ENCODE measurements around the gene DNAI2.

Gene DNAI2

DNA sequence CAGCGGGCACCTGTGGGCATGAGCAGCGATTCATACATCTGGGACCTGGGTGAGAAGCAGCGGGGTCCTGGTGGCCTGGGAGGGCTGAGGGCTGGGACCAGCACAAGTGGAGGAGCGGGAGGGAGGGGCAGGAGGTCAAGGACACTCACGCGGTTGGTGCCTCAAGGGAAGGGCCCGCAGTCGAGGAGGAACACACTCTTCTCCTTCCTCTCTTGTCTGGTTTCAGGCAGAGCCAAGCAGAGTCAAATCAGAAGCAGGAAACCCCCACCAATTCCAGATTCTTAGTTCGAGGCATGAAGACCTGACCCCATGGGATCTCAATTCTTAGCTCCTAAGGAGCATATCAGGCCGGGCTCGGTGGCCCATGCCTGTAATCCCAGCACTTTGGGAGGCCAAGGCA, 15.7 kb downstream of the DNAI2 start:
- TF ChIP-seq CREB1 (IDR thresholded peaks at IDR 0.05; ENCODE audit: low read depth) (no peak), USF1 (IDR thresholded peaks at IDR 0.05) (no peak), RAD21 (IDR thresholded peaks at IDR 0.05; ENCODE audit: low read depth) (no peak), TAF1 (IDR thresholded peaks at IDR 0.05; ENCODE audit: low read depth) (no peak), TCF12 (IDR thresholded peaks at IDR 0.05; ENCODE audit: low read depth) (no peak), EP300 (IDR thresholded peaks at IDR 0.05; ENCODE audit: borderline replicate concordance) (no peak)
- TF ChIP-seq, protein P1, sequence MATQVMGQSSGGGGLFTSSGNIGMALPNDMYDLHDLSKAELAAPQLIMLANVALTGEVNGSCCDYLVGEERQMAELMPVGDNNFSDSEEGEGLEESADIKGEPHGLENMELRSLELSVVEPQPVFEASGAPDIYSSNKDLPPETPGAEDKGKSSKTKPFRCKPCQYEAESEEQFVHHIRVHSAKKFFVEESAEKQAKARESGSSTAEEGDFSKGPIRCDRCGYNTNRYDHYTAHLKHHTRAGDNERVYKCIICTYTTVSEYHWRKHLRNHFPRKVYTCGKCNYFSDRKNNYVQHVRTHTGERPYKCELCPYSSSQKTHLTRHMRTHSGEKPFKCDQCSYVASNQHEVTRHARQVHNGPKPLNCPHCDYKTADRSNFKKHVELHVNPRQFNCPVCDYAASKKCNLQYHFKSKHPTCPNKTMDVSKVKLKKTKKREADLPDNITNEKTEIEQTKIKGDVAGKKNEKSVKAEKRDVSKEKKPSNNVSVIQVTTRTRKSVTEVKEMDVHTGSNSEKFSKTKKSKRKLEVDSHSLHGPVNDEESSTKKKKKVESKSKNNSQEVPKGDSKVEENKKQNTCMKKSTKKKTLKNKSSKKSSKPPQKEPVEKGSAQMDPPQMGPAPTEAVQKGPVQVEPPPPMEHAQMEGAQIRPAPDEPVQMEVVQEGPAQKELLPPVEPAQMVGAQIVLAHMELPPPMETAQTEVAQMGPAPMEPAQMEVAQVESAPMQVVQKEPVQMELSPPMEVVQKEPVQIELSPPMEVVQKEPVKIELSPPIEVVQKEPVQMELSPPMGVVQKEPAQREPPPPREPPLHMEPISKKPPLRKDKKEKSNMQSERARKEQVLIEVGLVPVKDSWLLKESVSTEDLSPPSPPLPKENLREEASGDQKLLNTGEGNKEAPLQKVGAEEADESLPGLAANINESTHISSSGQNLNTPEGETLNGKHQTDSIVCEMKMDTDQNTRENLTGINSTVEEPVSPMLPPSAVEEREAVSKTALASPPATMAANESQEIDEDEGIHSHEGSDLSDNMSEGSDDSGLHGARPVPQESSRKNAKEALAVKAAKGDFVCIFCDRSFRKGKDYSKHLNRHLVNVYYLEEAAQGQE (IDR thresholded peaks at IDR 0.05; ENCODE audit: low read depth) = no peak

- TF ChIP-seq CEBPB (IDR thresholded peaks at IDR 0.05) (no peak), TAF1 (IDR thresholded peaks at IDR 0.05; ENCODE audit: low read depth) (no peak), NFIC (IDR thresholded peaks at IDR 0.05) (no peak), RAD21 (IDR thresholded peaks at IDR 0.05; ENCODE audit: low read depth) (no peak), YY1 (IDR thresholded peaks at IDR 0.05; ENCODE audit: low read depth) (no peak), USF1 (IDR thresholded peaks at IDR 0.05) (no peak), CREB1 (IDR thresholded peaks at IDR 0.05; ENCODE audit: low read depth) (no peak), MAX (IDR thresholded peaks at IDR 0.05) (no peak), TEAD4 (IDR thresholded peaks at IDR 0.05) (no peak), EGR1 (IDR thresholded peaks at IDR 0.05) (no peak), TCF12 (IDR thresholded peaks at IDR 0.05; ENCODE audit: low read depth) (no peak), EP300 (IDR thresholded peaks at IDR 0.05; ENCODE audit: borderline replicate concordance) (no peak), ZBTB7A (IDR thresholded peaks at IDR 0.05; ENCODE audit: low read depth) (no peak), FOXM1 (IDR thresholded peaks at IDR 0.05; ENCODE audit: borderline replicate concordance, low read depth) (no peak)
- TF ChIP-seq, protein P1 (IDR thresholded peaks at IDR 0.05; ENCODE audit: low read depth) = no peak
Measured at GRCh38 chr17:74290340-74290739, 16.3 kb downstream of the DNAI2 start.

DNA sequence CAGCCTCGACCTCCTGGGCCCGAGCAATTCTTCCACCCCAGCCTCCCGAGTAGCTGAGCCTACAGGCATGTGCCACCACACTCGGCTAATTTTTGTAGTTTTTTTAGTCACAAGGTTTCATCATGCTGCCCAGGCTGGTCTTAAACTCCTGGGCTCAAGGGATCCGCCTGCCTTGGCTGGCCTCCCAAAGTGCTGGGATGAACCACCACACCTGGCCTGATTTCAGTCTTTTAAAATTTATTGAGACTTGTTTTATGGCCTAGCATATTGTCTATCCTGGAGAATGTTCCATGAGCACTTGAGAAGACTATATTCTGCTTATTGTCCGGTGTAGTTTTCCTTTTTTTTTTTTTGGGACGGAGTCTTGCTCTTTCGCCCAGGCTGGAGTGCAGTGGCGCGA, 18.5 kb downstream of the DNAI2 start:
- no peak for TF ChIP-seq CREB1 (IDR thresholded peaks at IDR 0.05; ENCODE audit: low read depth)
- TF ChIP-seq NFIC (IDR thresholded peaks at IDR 0.05) = no peak
- TF ChIP-seq RAD21 (IDR thresholded peaks at IDR 0.05; ENCODE audit: low read depth) = no peak

- TF ChIP-seq MAX (IDR thresholded peaks at IDR 0.05) (no peak), CREB1 (IDR thresholded peaks at IDR 0.05; ENCODE audit: low read depth) (no peak), CEBPB (IDR thresholded peaks at IDR 0.05) (no peak), EGR1 (IDR thresholded peaks at IDR 0.05) (no peak), EP300 (IDR thresholded peaks at IDR 0.05; ENCODE audit: borderline replicate concordance) (no peak), YY1 (IDR thresholded peaks at IDR 0.05; ENCODE audit: low read depth) (no peak), ZBTB7A (IDR thresholded peaks at IDR 0.05; ENCODE audit: low read depth) (no peak), NFIC (IDR thresholded peaks at IDR 0.05) (no peak), RAD21 (IDR thresholded peaks at IDR 0.05; ENCODE audit: low read depth) (no peak), USF1 (IDR thresholded peaks at IDR 0.05) (no peak), TEAD4 (IDR thresholded peaks at IDR 0.05) (no peak), TCF12 (IDR thresholded peaks at IDR 0.05; ENCODE audit: low read depth) (no peak), TAF1 (IDR thresholded peaks at IDR 0.05; ENCODE audit: low read depth) (no peak), FOXM1 (IDR thresholded peaks at IDR 0.05; ENCODE audit: borderline replicate concordance, low read depth) (no peak)
- TF ChIP-seq, protein P1 (IDR thresholded peaks at IDR 0.05; ENCODE audit: low read depth) = no peak
Measured at GRCh38 chr17:74295625-74296547, 21.9 kb downstream of the DNAI2 start.

Data from Ishikawa (cell line).